ENCODE results near the gene DMD.
A peak's percentile ranks its signal among the peaks of the same experiment; 100 is the strongest.

The DMD gene

DNA sequence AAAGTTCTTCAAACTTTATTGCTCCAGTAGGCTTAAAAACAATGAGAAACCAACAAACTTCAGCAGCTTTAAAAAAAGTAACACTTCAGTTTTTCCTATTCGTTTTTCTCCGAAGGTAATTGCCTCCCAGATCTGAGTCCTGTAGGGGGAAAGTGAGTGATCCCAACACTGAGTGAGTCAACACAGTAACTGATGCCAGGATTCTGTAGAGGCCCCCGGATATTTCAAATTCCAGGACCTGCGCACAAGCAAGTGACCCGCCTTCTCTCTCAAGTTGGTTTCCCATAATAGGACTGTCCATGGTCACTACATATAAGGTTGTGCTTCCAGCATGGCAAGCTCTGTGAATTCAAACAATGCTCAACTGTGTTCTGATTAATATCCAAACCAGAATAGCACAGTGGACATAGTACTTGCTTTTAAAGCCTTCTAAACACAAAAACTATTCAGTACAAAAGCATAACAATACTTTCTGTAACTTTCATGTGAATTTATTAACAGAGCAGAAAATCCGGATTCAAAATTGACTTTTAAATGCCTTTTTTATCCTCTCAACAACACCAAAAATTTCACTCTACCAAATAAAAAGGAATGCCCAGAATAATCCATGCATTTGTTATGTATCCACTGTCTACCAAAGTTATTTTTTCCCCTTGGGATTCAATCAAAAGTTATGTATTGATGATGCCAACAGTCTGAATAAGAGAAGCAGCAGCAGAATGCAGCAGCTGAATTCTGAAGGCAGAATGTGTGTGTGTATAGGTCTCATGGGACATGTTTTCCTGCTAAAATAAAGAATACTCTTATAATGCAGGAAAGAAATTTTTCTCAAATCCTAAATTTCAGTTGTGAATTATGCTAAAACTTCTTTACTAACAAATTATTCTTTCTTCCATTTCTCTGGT, at the start of gene DMD:
Gene DMD (minus strand): TSS at position 194 of the 905 bp plus-strand sequence. CDS start 237 bp downstream, outside the sequence.
- no peaks in the 10 kb centered on the region for H3K36me3 ChIP-seq (ENCODE audit: insufficient read depth, low read length)
- no peaks in the 10 kb centered on the region for H3K27me3 ChIP-seq (ENCODE audit: insufficient read depth, low read length)
- H3K4me1 ChIP-seq (ENCODE audit: insufficient read depth, low read length): peaks cover 4% of the 10 kb centered on the region
- peak within 1 kb of the TSS; percentile 30 for H3K4me3 ChIP-seq (ENCODE audit: low read length)
- no peak within 1 kb of the TSS for H2AFZ ChIP-seq (ENCODE audit: low read depth, low read length)
- H3K9me3 ChIP-seq (ENCODE audit: low read length): no peaks in the 10 kb centered on the region

DNA sequence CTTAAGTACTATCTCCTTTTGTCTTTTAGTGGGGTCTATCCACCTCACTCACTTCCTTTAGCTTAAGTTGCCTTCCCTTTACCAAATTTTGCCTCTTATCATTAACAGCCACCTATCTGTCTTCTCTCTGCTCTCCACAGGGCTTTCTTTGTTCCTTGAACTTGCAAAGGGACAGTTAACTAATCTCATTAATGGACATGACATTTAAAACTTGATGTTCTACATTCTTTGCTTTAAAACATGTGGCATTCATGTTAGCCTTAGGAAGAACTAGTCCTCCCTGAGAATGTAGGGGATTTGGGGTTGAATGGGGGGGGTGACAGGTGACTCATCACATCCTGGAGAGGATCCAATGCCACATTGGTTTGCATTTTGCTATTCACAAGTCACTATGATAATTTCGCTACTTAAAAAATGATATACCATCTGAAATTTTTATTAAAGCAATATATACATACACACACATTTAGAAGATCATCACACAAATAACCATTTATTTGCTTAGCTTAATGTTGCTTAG, 41.0 kb upstream of the DMD start:
- Histone ChIP-seq H3K4me1 (ENCODE audit: insufficient read depth, low read length) (no peaks in the 10 kb centered on the region), H2AFZ (ENCODE audit: low read depth, low read length) (no peak overlapping the region), H3K27me3 (ENCODE audit: insufficient read depth, low read length) (no peaks in the 10 kb centered on the region), H3K4me3 (ENCODE audit: low read length) (no peak overlapping the region), H3K9me3 (ENCODE audit: low read length) (no peaks in the 10 kb centered on the region), H3K36me3 (ENCODE audit: insufficient read depth, low read length) (no peaks in the 10 kb centered on the region)

- Histone ChIP-seq H3K27me3 (ENCODE audit: insufficient read depth, low read length) (no peaks in the 10 kb centered on the region), H2AFZ (ENCODE audit: low read depth, low read length) (no peak overlapping the region), H3K4me1 (ENCODE audit: insufficient read depth, low read length) (no peaks in the 10 kb centered on the region), H3K36me3 (ENCODE audit: insufficient read depth, low read length) (no peaks in the 10 kb centered on the region), H3K4me3 (ENCODE audit: low read length) (no peak overlapping the region), H3K9me3 (ENCODE audit: low read length) (no peaks in the 10 kb centered on the region)
Observed at GRCh38 chrX:33218819-33219218, 7.5 kb upstream of the DMD start.

- H2AFZ ChIP-seq (ENCODE audit: low read depth, low read length): no peak overlapping the region
- no peaks in the 10 kb centered on the region for H3K36me3 ChIP-seq (ENCODE audit: insufficient read depth, low read length)
- no peaks in the 10 kb centered on the region for H3K27me3 ChIP-seq (ENCODE audit: insufficient read depth, low read length)
- no peaks in the 10 kb centered on the region for H3K9me3 ChIP-seq (ENCODE audit: low read length)
- H3K4me1 ChIP-seq (ENCODE audit: insufficient read depth, low read length): peaks cover 4% of the 10 kb centered on the region
- H3K4me3 ChIP-seq (ENCODE audit: low read length): peak overlapping the region; percentile 30
Observed at GRCh38 chrX:33210156-33210555, 1.2 kb downstream of the DMD start.

DNA sequence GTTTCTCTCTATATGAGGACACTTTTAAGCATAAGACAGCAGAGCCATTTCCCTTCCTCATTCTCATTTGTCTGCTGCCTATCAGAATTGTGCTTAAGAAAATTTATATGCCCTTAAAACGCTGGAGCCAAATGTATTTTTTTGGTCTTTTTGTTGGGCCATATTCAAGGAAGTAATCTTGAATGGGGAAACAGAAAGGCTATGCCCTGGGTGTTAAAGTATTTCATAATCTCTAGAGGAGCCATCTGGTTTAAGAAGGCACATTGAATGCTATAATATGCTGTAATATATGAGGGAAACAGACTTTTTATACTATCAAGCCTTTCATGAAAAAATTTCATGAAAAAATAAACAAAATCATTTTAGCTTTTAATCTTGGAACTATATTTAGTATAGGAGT, 4.3 kb downstream of the DMD start:
- no peaks in the 10 kb centered on the region for H3K36me3 ChIP-seq (ENCODE audit: insufficient read depth, low read length)
- no peaks in the 10 kb centered on the region for H3K9me3 ChIP-seq (ENCODE audit: low read length)
- no peak overlapping the region for H2AFZ ChIP-seq (ENCODE audit: low read depth, low read length)
- H3K4me3 ChIP-seq (ENCODE audit: low read length): no peak overlapping the region
- H3K4me1 ChIP-seq (ENCODE audit: insufficient read depth, low read length): peaks cover 4% of the 10 kb centered on the region
- no peaks in the 10 kb centered on the region for H3K27me3 ChIP-seq (ENCODE audit: insufficient read depth, low read length)

DNA sequence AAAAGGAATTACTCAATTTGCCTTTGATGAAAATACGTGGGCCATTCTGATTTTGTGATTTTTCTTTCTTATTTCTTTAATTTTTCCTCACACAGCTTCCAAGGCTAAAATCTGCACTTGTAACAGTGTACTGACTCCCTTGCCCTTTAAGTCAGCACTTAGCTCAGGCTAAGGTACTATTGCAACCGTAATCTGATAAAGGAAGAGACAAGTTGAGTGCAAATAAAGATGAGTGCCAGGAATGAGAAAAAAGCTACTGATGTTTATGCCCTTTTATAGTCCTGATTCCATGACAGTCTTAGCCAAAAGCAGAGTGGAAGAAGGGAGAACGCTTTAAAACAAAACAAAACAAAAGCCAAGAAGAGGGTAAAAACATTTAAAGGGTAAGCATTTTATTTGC, 6.0 kb downstream of the DMD start:
- no peaks in the 10 kb centered on the region for H3K9me3 ChIP-seq (ENCODE audit: low read length)
- H3K4me1 ChIP-seq (ENCODE audit: insufficient read depth, low read length): no peaks in the 10 kb centered on the region
- H3K27me3 ChIP-seq (ENCODE audit: insufficient read depth, low read length): no peaks in the 10 kb centered on the region
- no peak overlapping the region for H3K4me3 ChIP-seq (ENCODE audit: low read length)
- no peaks in the 10 kb centered on the region for H3K36me3 ChIP-seq (ENCODE audit: insufficient read depth, low read length)
- H2AFZ ChIP-seq (ENCODE audit: low read depth, low read length): no peak overlapping the region

GRCh38 chrX:33204889-33205288, 6.5 kb downstream of the DMD start:
- H3K9me3 ChIP-seq (ENCODE audit: low read length): no peaks in the 10 kb centered on the region
- H3K27me3 ChIP-seq (ENCODE audit: insufficient read depth, low read length): no peaks in the 10 kb centered on the region
- H3K4me1 ChIP-seq (ENCODE audit: insufficient read depth, low read length): no peaks in the 10 kb centered on the region
- no peaks in the 10 kb centered on the region for H3K36me3 ChIP-seq (ENCODE audit: insufficient read depth, low read length)
- no peak overlapping the region for H3K4me3 ChIP-seq (ENCODE audit: low read length)
- no peak overlapping the region for H2AFZ ChIP-seq (ENCODE audit: low read depth, low read length)

DNA sequence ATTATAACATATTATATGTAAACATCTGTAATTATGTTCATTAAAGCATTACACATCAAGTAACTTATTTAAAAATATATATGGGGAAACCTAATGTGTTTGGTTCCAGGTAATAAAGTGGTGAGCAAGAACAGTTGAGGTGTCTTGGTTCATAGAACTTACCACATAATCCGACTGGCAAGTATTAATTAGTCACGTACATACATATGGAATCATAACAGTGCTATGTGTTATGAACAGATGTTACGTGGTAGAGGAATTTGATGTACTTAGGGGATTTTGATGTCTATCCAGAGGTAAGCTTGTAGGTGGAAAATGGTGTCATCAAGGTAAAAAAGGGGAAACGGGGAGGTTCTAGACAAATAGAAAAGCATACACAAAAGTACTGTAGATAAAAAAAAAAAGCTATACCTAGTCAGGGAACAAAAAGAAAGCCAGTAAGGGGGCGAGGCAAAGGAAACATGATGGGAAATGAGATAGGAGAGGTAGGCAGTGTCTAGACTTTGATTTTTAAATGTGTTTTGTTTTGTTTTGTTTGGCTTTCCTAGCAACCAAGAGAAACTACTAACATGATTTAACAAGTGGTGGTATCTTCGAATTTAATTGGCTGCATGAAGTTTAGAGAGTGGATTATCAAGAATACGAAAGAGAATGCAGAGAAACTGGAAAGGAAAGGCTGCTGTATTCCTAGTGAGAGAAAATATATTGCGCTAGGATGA, 12.6 kb downstream of the DMD start:
- H2AFZ ChIP-seq (ENCODE audit: low read depth, low read length): no peak overlapping the region
- H3K4me3 ChIP-seq (ENCODE audit: low read length): no peak overlapping the region
- no peaks in the 10 kb centered on the region for H3K36me3 ChIP-seq (ENCODE audit: insufficient read depth, low read length)
- no peaks in the 10 kb centered on the region for H3K9me3 ChIP-seq (ENCODE audit: low read length)
- no peaks in the 10 kb centered on the region for H3K27me3 ChIP-seq (ENCODE audit: insufficient read depth, low read length)
- no peaks in the 10 kb centered on the region for H3K4me1 ChIP-seq (ENCODE audit: insufficient read depth, low read length)

GRCh38 chrX:33195698-33196097, 15.7 kb downstream of the DMD start:
- Histone ChIP-seq H3K4me3 (ENCODE audit: low read length) (no peak overlapping the region), H2AFZ (ENCODE audit: low read depth, low read length) (no peak overlapping the region), H3K36me3 (ENCODE audit: insufficient read depth, low read length) (no peaks in the 10 kb centered on the region), H3K27me3 (ENCODE audit: insufficient read depth, low read length) (no peaks in the 10 kb centered on the region), H3K4me1 (ENCODE audit: insufficient read depth, low read length) (no peaks in the 10 kb centered on the region), H3K9me3 (ENCODE audit: low read length) (no peaks in the 10 kb centered on the region)

GRCh38 chrX:33194876-33195433, 16.4 kb downstream of the DMD start:
- Histone ChIP-seq H3K4me3 (ENCODE audit: low read length) (no peak overlapping the region), H3K9me3 (ENCODE audit: low read length) (no peaks in the 10 kb centered on the region), H3K4me1 (ENCODE audit: insufficient read depth, low read length) (no peaks in the 10 kb centered on the region), H3K36me3 (ENCODE audit: insufficient read depth, low read length) (no peaks in the 10 kb centered on the region), H3K27me3 (ENCODE audit: insufficient read depth, low read length) (no peaks in the 10 kb centered on the region), H2AFZ (ENCODE audit: low read depth, low read length) (no peak overlapping the region)

DNA sequence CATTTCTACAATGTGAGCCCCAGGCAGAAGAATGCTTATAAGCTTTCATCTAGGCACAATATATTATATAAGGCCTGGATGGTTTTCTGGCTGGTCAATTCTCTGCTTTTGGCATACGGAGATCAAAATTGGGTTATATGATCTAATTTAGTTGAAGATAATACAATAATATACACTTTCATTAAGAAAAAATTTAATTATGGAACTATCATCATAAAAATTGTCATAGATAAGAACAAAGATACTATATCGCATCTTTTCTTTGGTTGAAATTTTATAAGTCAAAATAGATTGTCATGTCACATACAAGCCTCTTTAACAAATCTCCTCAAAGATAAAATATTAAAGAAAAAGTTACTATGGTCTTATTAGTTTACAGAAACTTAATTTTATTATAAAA, 17.1 kb downstream of the DMD start:
- no peaks in the 10 kb centered on the region for H3K9me3 ChIP-seq (ENCODE audit: low read length)
- H3K4me3 ChIP-seq (ENCODE audit: low read length): no peak overlapping the region
- no peaks in the 10 kb centered on the region for H3K36me3 ChIP-seq (ENCODE audit: insufficient read depth, low read length)
- H2AFZ ChIP-seq (ENCODE audit: low read depth, low read length): no peak overlapping the region
- no peaks in the 10 kb centered on the region for H3K4me1 ChIP-seq (ENCODE audit: insufficient read depth, low read length)
- no peaks in the 10 kb centered on the region for H3K27me3 ChIP-seq (ENCODE audit: insufficient read depth, low read length)

- no peaks in the 10 kb centered on the region for H3K9me3 ChIP-seq (ENCODE audit: low read length)
- H3K36me3 ChIP-seq (ENCODE audit: insufficient read depth, low read length): no peaks in the 10 kb centered on the region
- H2AFZ ChIP-seq (ENCODE audit: low read depth, low read length): no peak overlapping the region
- H3K27me3 ChIP-seq (ENCODE audit: insufficient read depth, low read length): no peaks in the 10 kb centered on the region
- H3K4me3 ChIP-seq (ENCODE audit: low read length): no peak overlapping the region
- H3K4me1 ChIP-seq (ENCODE audit: insufficient read depth, low read length): peaks cover 4% of the 10 kb centered on the region
Observed at GRCh38 chrX:33190016-33190415, 21.3 kb downstream of the DMD start.

DNA sequence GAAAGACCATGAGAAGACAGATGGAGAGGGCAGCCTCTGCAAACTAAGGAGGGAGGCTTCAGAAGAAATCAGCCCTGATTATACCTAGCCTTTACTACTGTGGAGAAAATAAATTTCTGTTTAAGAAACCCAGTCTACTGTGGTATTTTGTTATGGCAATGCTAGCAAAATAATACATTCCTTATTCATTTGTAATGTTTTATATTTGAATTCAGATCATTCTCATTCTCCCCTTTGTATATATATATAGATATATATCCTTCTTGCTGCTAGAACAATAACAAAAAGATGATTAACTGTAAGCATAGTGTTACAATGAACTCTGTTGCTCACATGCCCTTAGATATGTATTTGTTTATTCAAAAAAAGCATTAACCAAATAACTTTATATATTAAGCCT, 22.5 kb downstream of the DMD start:
- Histone ChIP-seq H3K4me1 (ENCODE audit: insufficient read depth, low read length) (peaks cover 4% of the 10 kb centered on the region), H2AFZ (ENCODE audit: low read depth, low read length) (no peak overlapping the region), H3K9me3 (ENCODE audit: low read length) (no peaks in the 10 kb centered on the region), H3K27me3 (ENCODE audit: insufficient read depth, low read length) (no peaks in the 10 kb centered on the region), H3K36me3 (ENCODE audit: insufficient read depth, low read length) (no peaks in the 10 kb centered on the region), H3K4me3 (ENCODE audit: low read length) (no peak overlapping the region)
